Measurements from ENCODE around the gene ULK1. TPM values are rescaled to one million over a fixed set of nuclear protein-coding genes. Genes with fewer than 3 reads are reported as not detected.

Gene ULK1
- total and polyA plus RNA-seq, 2 of the 13 experiments (the other 11 are each of a cell fraction or from before 2014, with no cell fraction given) = 2.8 to 10.1 TPM

GRCh38 chr12:131949431-131950181 lies 55.2 kb downstream of the ULK1 start, which contains the start of gene EP400 (continued):
- TF ChIP-seq GPBP1L1 (CRISPR knock-in tag; IDR thresholded peaks at IDR 0.05) = no peak
- no peak; the same call in 1 of the 2 replicates for TF ChIP-seq IRF9 (CRISPR knock-in tag; IDR thresholded peaks at IDR 0.05; ENCODE audit: borderline replicate concordance)
- no peak for TF ChIP-seq ZNF580 (CRISPR knock-in tag; IDR thresholded peaks at IDR 0.05; ENCODE audit: borderline replicate concordance, low read depth)
- no peak for TF ChIP-seq CHD4 (IDR thresholded peaks at IDR 0.05; ENCODE audit: borderline replicate concordance, low read length)
- 0 out of 2 replicates have a peak, but pooled peaks have one; percentile 54 for TF ChIP-seq ZNF619 (CRISPR knock-in tag; IDR thresholded peaks at IDR 0.05)
- no peak for TF ChIP-seq RFXANK (CRISPR knock-in tag; IDR thresholded peaks at IDR 0.05)
- no peak for TF ChIP-seq HNF4A (CRISPR knock-in tag; IDR thresholded peaks at IDR 0.05)
- no peak for TF ChIP-seq GTF3A (CRISPR knock-in tag; conservative IDR thresholded peaks at IDR 0.05)
- TF ChIP-seq HBP1 (CRISPR knock-in tag; IDR thresholded peaks at IDR 0.05; ENCODE audit: low read depth) = no peak; the same call in 1 of the 2 replicates
- no peak for TF ChIP-seq RFX5 (IDR thresholded peaks at IDR 0.05; ENCODE audit: low read depth, low read length)
- TF ChIP-seq MAF1 (CRISPR knock-in tag; IDR thresholded peaks at IDR 0.05; ENCODE audit: borderline replicate concordance) = 0 out of 2 replicates have a peak, but pooled peaks have one; percentile 46
- TF ChIP-seq HNF1B (CRISPR knock-in tag; IDR thresholded peaks at IDR 0.05) = no peak
- TF ChIP-seq ZNF597 (CRISPR knock-in tag; IDR thresholded peaks at IDR 0.05) = no peak
- no peak for TF ChIP-seq KDM4B (CRISPR knock-in tag; IDR thresholded peaks at IDR 0.05)
- no peak for TF ChIP-seq ZFP62 (CRISPR knock-in tag; IDR thresholded peaks at IDR 0.05)
- TF ChIP-seq ZBTB7A (CRISPR knock-in tag; IDR thresholded peaks at IDR 0.05) = no peak
- no peak for TF ChIP-seq PLSCR1 (CRISPR knock-in tag; IDR thresholded peaks at IDR 0.05; ENCODE audit: borderline replicate concordance)
- TF ChIP-seq PHF20 (CRISPR knock-in tag; IDR thresholded peaks at IDR 0.05) = peak; percentile 74; the same call in 1 of the 2 replicates
- no peak for TF ChIP-seq GFI1 (CRISPR knock-in tag; IDR thresholded peaks at IDR 0.05; ENCODE audit: borderline replicate concordance)
- TF ChIP-seq TRIM22 (IDR thresholded peaks at IDR 0.05) = no peak
- TF ChIP-seq JUN (CRISPR knock-in tag; IDR thresholded peaks at IDR 0.05) = no peak

Measured in HepG2 (cell line).